ENCODE results near the gene CAVIN2.

GRCh38 chr2:191888400-191889166 is 41.7 kb upstream of the CAVIN2 start:
- TF ChIP-seq, protein P1, sequence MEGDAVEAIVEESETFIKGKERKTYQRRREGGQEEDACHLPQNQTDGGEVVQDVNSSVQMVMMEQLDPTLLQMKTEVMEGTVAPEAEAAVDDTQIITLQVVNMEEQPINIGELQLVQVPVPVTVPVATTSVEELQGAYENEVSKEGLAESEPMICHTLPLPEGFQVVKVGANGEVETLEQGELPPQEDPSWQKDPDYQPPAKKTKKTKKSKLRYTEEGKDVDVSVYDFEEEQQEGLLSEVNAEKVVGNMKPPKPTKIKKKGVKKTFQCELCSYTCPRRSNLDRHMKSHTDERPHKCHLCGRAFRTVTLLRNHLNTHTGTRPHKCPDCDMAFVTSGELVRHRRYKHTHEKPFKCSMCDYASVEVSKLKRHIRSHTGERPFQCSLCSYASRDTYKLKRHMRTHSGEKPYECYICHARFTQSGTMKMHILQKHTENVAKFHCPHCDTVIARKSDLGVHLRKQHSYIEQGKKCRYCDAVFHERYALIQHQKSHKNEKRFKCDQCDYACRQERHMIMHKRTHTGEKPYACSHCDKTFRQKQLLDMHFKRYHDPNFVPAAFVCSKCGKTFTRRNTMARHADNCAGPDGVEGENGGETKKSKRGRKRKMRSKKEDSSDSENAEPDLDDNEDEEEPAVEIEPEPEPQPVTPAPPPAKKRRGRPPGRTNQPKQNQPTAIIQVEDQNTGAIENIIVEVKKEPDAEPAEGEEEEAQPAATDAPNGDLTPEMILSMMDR (IDR thresholded peaks at IDR 0.05), result no peak
- TF ChIP-seq EP300 (IDR thresholded peaks at IDR 0.05), result no peak
